ENCODE data around the gene ABI2.
A peak's percentile ranks its signal among the peaks of the same experiment; 100 is the strongest.

The ABI2 gene

GRCh38 chr2:203395858-203396257 is 67.7 kb downstream of the ABI2 start:
- H2BK120ac ChIP-seq (ENCODE audit: low read depth, low read length): no peak overlapping the region
- no CpG with 5 or more reads among the region's 2 CpGs for WGBS (ENCODE audit: extremely low coverage, insufficient coverage, low lambda C conversion rate)
- H3K23ac ChIP-seq (ENCODE audit: low read length): no peak overlapping the region
- H3K79me2 ChIP-seq (ENCODE audit: control insufficient read depth, insufficient read depth, low read length): no peaks in the 10 kb centered on the region
- DNase-seq: no peak
- H2BK5ac ChIP-seq (ENCODE audit: low read length): no peak overlapping the region
- H3K4me1 ChIP-seq (ENCODE audit: control insufficient read depth, low read depth, low read length): no peaks in the 10 kb centered on the region
- no peak overlapping the region for H4K5ac ChIP-seq (ENCODE audit: low read length)
- H3K36me3 ChIP-seq (ENCODE audit: control insufficient read depth, insufficient read depth, low read length): peaks cover 1% of the 10 kb centered on the region
- no peak overlapping the region for H4K8ac ChIP-seq (ENCODE audit: low read depth, low read length)
- H3K27me3 ChIP-seq (ENCODE audit: insufficient read depth, low read length, poor library complexity): no peaks in the 10 kb centered on the region
- no peak overlapping the region for H3K4ac ChIP-seq (ENCODE audit: low read depth, low read length)
- H3K56ac ChIP-seq (ENCODE audit: low read length): no peak overlapping the region
- H2BK15ac ChIP-seq (replicated peaks; ENCODE audit: low read depth): no peak overlapping the region
- no peak overlapping the region for H3K4me2 ChIP-seq (ENCODE audit: low read length)
- no peak overlapping the region for H2AK5ac ChIP-seq (ENCODE audit: low read length)
- no peak overlapping the region for H3K4me3 ChIP-seq (ENCODE audit: low read length)
- no peak overlapping the region for H3K9ac ChIP-seq (ENCODE audit: low read length)
- no peaks in the 10 kb centered on the region for H3K79me1 ChIP-seq (ENCODE audit: low read length)
- no peak overlapping the region for H3K18ac ChIP-seq (ENCODE audit: low read length)
- H3K27ac ChIP-seq (ENCODE audit: low read depth, low read length): no peak overlapping the region

- H3K4me3 ChIP-seq (ENCODE audit: low read length): no peak overlapping the region
- no peak overlapping the region for H3K9ac ChIP-seq (ENCODE audit: low read length)
- no peak overlapping the region for H2BK5ac ChIP-seq (ENCODE audit: low read length)
- no peak overlapping the region for H2AK5ac ChIP-seq (ENCODE audit: low read length)
- peaks cover 1% of the 10 kb centered on the region for H3K36me3 ChIP-seq (ENCODE audit: control insufficient read depth, insufficient read depth, low read length)
- no peaks in the 10 kb centered on the region for H3K79me2 ChIP-seq (ENCODE audit: control insufficient read depth, insufficient read depth, low read length)
- no peak overlapping the region for H2BK120ac ChIP-seq (ENCODE audit: low read depth, low read length)
- H3K18ac ChIP-seq (ENCODE audit: low read length): no peak overlapping the region
- H4K8ac ChIP-seq (ENCODE audit: low read depth, low read length): no peak overlapping the region
- H3K4me2 ChIP-seq (ENCODE audit: low read length): no peak overlapping the region
- no peak overlapping the region for H3K56ac ChIP-seq (ENCODE audit: low read length)
- no peak overlapping the region for H4K5ac ChIP-seq (ENCODE audit: low read length)
- no CpG with 5 or more reads among the region's 1 CpG for WGBS (ENCODE audit: extremely low coverage, insufficient coverage, low lambda C conversion rate)
- H2BK15ac ChIP-seq (replicated peaks; ENCODE audit: low read depth): no peak overlapping the region
- no peaks in the 10 kb centered on the region for H3K79me1 ChIP-seq (ENCODE audit: low read length)
- H3K4me1 ChIP-seq (ENCODE audit: control insufficient read depth, low read depth, low read length): no peaks in the 10 kb centered on the region
- no peak overlapping the region for H3K27ac ChIP-seq (ENCODE audit: low read depth, low read length)
- DNase-seq: peak; percentile 97
- no peaks in the 10 kb centered on the region for H3K27me3 ChIP-seq (ENCODE audit: insufficient read depth, low read length, poor library complexity)
- H3K23ac ChIP-seq (ENCODE audit: low read length): no peak overlapping the region
- H3K4ac ChIP-seq (ENCODE audit: low read depth, low read length): no peak overlapping the region
Measured at GRCh38 chr2:203396667-203397066, 68.5 kb downstream of the ABI2 start.

- H3K36me3 ChIP-seq (ENCODE audit: control insufficient read depth, insufficient read depth, low read length): peaks cover 1% of the 10 kb centered on the region
- H4K8ac ChIP-seq (ENCODE audit: low read depth, low read length): no peak overlapping the region
- H4K5ac ChIP-seq (ENCODE audit: low read length): no peak overlapping the region
- no peaks in the 10 kb centered on the region for H3K79me2 ChIP-seq (ENCODE audit: control insufficient read depth, insufficient read depth, low read length)
- H3K23ac ChIP-seq (ENCODE audit: low read length): no peak overlapping the region
- no peak overlapping the region for H2BK5ac ChIP-seq (ENCODE audit: low read length)
- H3K4me3 ChIP-seq (ENCODE audit: low read length): no peak overlapping the region
- H3K79me1 ChIP-seq (ENCODE audit: low read length): no peaks in the 10 kb centered on the region
- H3K27me3 ChIP-seq (ENCODE audit: insufficient read depth, low read length, poor library complexity): no peaks in the 10 kb centered on the region
- no peak overlapping the region for H3K56ac ChIP-seq (ENCODE audit: low read length)
- no peak overlapping the region for H3K9ac ChIP-seq (ENCODE audit: low read length)
- WGBS (ENCODE audit: extremely low coverage, insufficient coverage, low lambda C conversion rate): no CpG with 5 or more reads among the region's 1 CpG
- no peaks in the 10 kb centered on the region for H3K4me1 ChIP-seq (ENCODE audit: control insufficient read depth, low read depth, low read length)
- H3K4me2 ChIP-seq (ENCODE audit: low read length): no peak overlapping the region
- H2AK5ac ChIP-seq (ENCODE audit: low read length): no peak overlapping the region
- H3K27ac ChIP-seq (ENCODE audit: low read depth, low read length): no peak overlapping the region
- no peak overlapping the region for H2BK15ac ChIP-seq (replicated peaks; ENCODE audit: low read depth)
- DNase-seq: no peak
- H2BK120ac ChIP-seq (ENCODE audit: low read depth, low read length): no peak overlapping the region
- H3K4ac ChIP-seq (ENCODE audit: low read depth, low read length): no peak overlapping the region
- H3K18ac ChIP-seq (ENCODE audit: low read length): no peak overlapping the region
Measured at GRCh38 chr2:203399031-203399430, 70.8 kb downstream of the ABI2 start.

- no peak for DNase-seq
- no peak overlapping the region for H3K56ac ChIP-seq (ENCODE audit: low read length)
- H3K79me2 ChIP-seq (ENCODE audit: control insufficient read depth, insufficient read depth, low read length): no peaks in the 10 kb centered on the region
- peaks cover 2% of the 10 kb centered on the region for H3K36me3 ChIP-seq (ENCODE audit: control insufficient read depth, insufficient read depth, low read length)
- H3K4me2 ChIP-seq (ENCODE audit: low read length): no peak overlapping the region
- no peaks in the 10 kb centered on the region for H3K79me1 ChIP-seq (ENCODE audit: low read length)
- H2AK5ac ChIP-seq (ENCODE audit: low read length): no peak overlapping the region
- no peak overlapping the region for H2BK120ac ChIP-seq (ENCODE audit: low read depth, low read length)
- no peak overlapping the region for H2BK5ac ChIP-seq (ENCODE audit: low read length)
- H3K9ac ChIP-seq (ENCODE audit: low read length): no peak overlapping the region
- no peak overlapping the region for H4K8ac ChIP-seq (ENCODE audit: low read depth, low read length)
- H3K4me1 ChIP-seq (ENCODE audit: control insufficient read depth, low read depth, low read length): no peaks in the 10 kb centered on the region
- H3K4me3 ChIP-seq (ENCODE audit: low read length): no peak overlapping the region
- no peak overlapping the region for H3K4ac ChIP-seq (ENCODE audit: low read depth, low read length)
- no peak overlapping the region for H3K27ac ChIP-seq (ENCODE audit: low read depth, low read length)
- H2BK15ac ChIP-seq (replicated peaks; ENCODE audit: low read depth): no peak overlapping the region
- H4K5ac ChIP-seq (ENCODE audit: low read length): no peak overlapping the region
- no peak overlapping the region for H3K18ac ChIP-seq (ENCODE audit: low read length)
- no CpG with 5 or more reads among the region's 2 CpGs for WGBS (ENCODE audit: extremely low coverage, insufficient coverage, low lambda C conversion rate)
- no peak overlapping the region for H3K23ac ChIP-seq (ENCODE audit: low read length)
- H3K27me3 ChIP-seq (ENCODE audit: insufficient read depth, low read length, poor library complexity): no peaks in the 10 kb centered on the region
Measured at GRCh38 chr2:203400805-203401585, 72.8 kb downstream of the ABI2 start.

GRCh38 chr2:203404996-203405395 is 76.8 kb downstream of the ABI2 start:
- H3K56ac ChIP-seq (ENCODE audit: low read length): no peak overlapping the region
- H2BK120ac ChIP-seq (ENCODE audit: low read depth, low read length): no peak overlapping the region
- no peak overlapping the region for H3K18ac ChIP-seq (ENCODE audit: low read length)
- no peaks in the 10 kb centered on the region for H3K27me3 ChIP-seq (ENCODE audit: insufficient read depth, low read length, poor library complexity)
- H3K79me2 ChIP-seq (ENCODE audit: control insufficient read depth, insufficient read depth, low read length): no peaks in the 10 kb centered on the region
- no peak overlapping the region for H3K4ac ChIP-seq (ENCODE audit: low read depth, low read length)
- no peak overlapping the region for H2BK5ac ChIP-seq (ENCODE audit: low read length)
- no peak overlapping the region for H4K8ac ChIP-seq (ENCODE audit: low read depth, low read length)
- no peak overlapping the region for H3K9ac ChIP-seq (ENCODE audit: low read length)
- DNase-seq: no peak
- H2AK5ac ChIP-seq (ENCODE audit: low read length): no peak overlapping the region
- no peaks in the 10 kb centered on the region for H3K4me1 ChIP-seq (ENCODE audit: control insufficient read depth, low read depth, low read length)
- no peak overlapping the region for H4K5ac ChIP-seq (ENCODE audit: low read length)
- peaks cover 2% of the 10 kb centered on the region for H3K36me3 ChIP-seq (ENCODE audit: control insufficient read depth, insufficient read depth, low read length)
- no peak overlapping the region for H2BK15ac ChIP-seq (replicated peaks; ENCODE audit: low read depth)
- H3K4me2 ChIP-seq (ENCODE audit: low read length): no peak overlapping the region
- H3K23ac ChIP-seq (ENCODE audit: low read length): no peak overlapping the region
- H3K79me1 ChIP-seq (ENCODE audit: low read length): no peaks in the 10 kb centered on the region
- no peak overlapping the region for H3K27ac ChIP-seq (ENCODE audit: low read depth, low read length)
- no peak overlapping the region for H3K4me3 ChIP-seq (ENCODE audit: low read length)

GRCh38 chr2:203407496-203407895 is 79.3 kb downstream of the ABI2 start:
- Histone ChIP-seq H3K56ac (ENCODE audit: low read length) (no peak overlapping the region), H4K8ac (ENCODE audit: low read depth, low read length) (no peak overlapping the region), H3K27ac (ENCODE audit: low read depth, low read length) (no peak overlapping the region), H3K18ac (ENCODE audit: low read length) (no peak overlapping the region), H3K4me3 (ENCODE audit: low read length) (no peak overlapping the region), H3K4ac (ENCODE audit: low read depth, low read length) (no peak overlapping the region), H3K27me3 (ENCODE audit: insufficient read depth, low read length, poor library complexity) (no peaks in the 10 kb centered on the region), H3K36me3 (ENCODE audit: control insufficient read depth, insufficient read depth, low read length) (peaks cover 2% of the 10 kb centered on the region), H3K4me1 (ENCODE audit: control insufficient read depth, low read depth, low read length) (no peaks in the 10 kb centered on the region), H4K5ac (ENCODE audit: low read length) (no peak overlapping the region), H2BK120ac (ENCODE audit: low read depth, low read length) (no peak overlapping the region), H3K79me2 (ENCODE audit: control insufficient read depth, insufficient read depth, low read length) (no peaks in the 10 kb centered on the region), H2BK15ac (replicated peaks; ENCODE audit: low read depth) (no peak overlapping the region), H3K4me2 (ENCODE audit: low read length) (no peak overlapping the region), H3K23ac (ENCODE audit: low read length) (no peak overlapping the region), H3K79me1 (ENCODE audit: low read length) (no peaks in the 10 kb centered on the region), H2AK5ac (ENCODE audit: low read length) (no peak overlapping the region), H3K9ac (ENCODE audit: low read length) (no peak overlapping the region), H2BK5ac (ENCODE audit: low read length) (no peak overlapping the region)
- DNase-seq: no peak

All from mesendoderm (in vitro differentiated cells).